ENCODE results near the gene CFAP97D1. TPM values are rescaled to one million over a fixed set of nuclear protein-coding genes. Genes with fewer than 3 reads are reported as not detected.

Gene CFAP97D1
- polyA plus RNA-seq, 1 donor (not counting 4 experiments of a cell fraction or from before 2014, with no cell fraction given) = not detected

DNA sequence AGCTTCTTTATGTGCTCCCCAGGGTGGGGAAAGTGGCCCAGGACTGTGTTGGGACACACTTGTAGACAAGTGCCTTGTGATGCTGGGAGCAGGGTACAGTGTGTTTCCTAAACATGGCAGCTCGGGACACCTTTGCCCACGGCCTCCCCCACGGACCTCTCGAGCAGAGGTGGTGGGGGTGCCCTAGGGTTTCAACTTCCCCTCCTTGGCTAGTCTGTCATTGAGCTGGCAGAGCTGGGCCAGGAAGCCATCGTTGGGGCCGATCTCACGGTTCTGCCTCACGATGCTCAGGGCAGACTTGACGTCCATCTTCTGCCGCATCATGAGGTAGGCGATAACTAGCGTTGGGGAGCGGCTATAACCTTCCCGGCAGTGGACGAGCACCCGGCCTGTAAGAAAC lies 10.8 kb upstream of the CFAP97D1 start:
- Histone ChIP-seq H3K9me1 (ENCODE audit: control insufficient read depth, extremely low read depth, insufficient read depth, low read length) (no peaks in the 10 kb centered on the region), H3K4me3 (ENCODE audit: control insufficient read depth in 2 of 3, extremely low read depth in 1 of 3, insufficient read depth in 2 of 3, low read depth in 1 of 3, low read length in 3 of 3) (no peak overlapping the region), H2AFZ (ENCODE audit: control insufficient read depth, low read length) (no peak overlapping the region), H3K4me1 (ENCODE audit: control insufficient read depth, extremely low read depth, insufficient read depth, low read length) (no peaks in the 10 kb centered on the region), H3K27me3 (ENCODE audit: control insufficient read depth, extremely low read depth, insufficient read depth, low read length) (no peaks in the 10 kb centered on the region), H4K20me1 (ENCODE audit: control insufficient read depth, extremely low read depth, insufficient read depth, low read length) (peaks cover 2% of the 10 kb centered on the region), H3K4me2 (ENCODE audit: control insufficient read depth, extremely low read depth, insufficient read depth, low read depth, low read length) (no peak overlapping the region), H3K9ac (ENCODE audit: control insufficient read depth, extremely low read depth, insufficient read depth, low read length) (no peak overlapping the region), H3K9me3 (ENCODE audit: control insufficient read depth, low read depth, low read length) (no peaks in the 10 kb centered on the region), H3K36me3 (ENCODE audit: control insufficient read depth in 2 of 2, extremely low read depth in 1 of 2, insufficient read depth in 2 of 2, low read length in 2 of 2) (peaks cover 25 to 32% of the 10 kb centered on the region in 2 experiments), H3K79me2 (ENCODE audit: control insufficient read depth, insufficient read depth, low read length) (no peaks in the 10 kb centered on the region), H3K27ac (ENCODE audit: control insufficient read depth, insufficient read depth, low read length) (no peak overlapping the region)
- DNase-seq (ENCODE audit: low read depth, low spot score) = no peak
- dilution Hi-C loops (cut with MboI; ENCODE audit: extremely low pct_ligation_motif_present, low sequenced_read_pairs) = loop anchor here (5.0 kb wide), 1 partner anchor 72 kb away; no protein-coding TSS in a partner anchor
- no peak for TF ChIP-seq EZH2 (IDR thresholded peaks at IDR 0.05; ENCODE audit: low read length)
- TF ChIP-seq, protein P1, sequence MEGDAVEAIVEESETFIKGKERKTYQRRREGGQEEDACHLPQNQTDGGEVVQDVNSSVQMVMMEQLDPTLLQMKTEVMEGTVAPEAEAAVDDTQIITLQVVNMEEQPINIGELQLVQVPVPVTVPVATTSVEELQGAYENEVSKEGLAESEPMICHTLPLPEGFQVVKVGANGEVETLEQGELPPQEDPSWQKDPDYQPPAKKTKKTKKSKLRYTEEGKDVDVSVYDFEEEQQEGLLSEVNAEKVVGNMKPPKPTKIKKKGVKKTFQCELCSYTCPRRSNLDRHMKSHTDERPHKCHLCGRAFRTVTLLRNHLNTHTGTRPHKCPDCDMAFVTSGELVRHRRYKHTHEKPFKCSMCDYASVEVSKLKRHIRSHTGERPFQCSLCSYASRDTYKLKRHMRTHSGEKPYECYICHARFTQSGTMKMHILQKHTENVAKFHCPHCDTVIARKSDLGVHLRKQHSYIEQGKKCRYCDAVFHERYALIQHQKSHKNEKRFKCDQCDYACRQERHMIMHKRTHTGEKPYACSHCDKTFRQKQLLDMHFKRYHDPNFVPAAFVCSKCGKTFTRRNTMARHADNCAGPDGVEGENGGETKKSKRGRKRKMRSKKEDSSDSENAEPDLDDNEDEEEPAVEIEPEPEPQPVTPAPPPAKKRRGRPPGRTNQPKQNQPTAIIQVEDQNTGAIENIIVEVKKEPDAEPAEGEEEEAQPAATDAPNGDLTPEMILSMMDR (optimal IDR thresholded peaks at IDR 0.05 in 1 of 3, IDR thresholded peaks at IDR 0.05 in 1 of 3, conservative IDR thresholded peaks at IDR 0.05 in 1 of 3; ENCODE audit: extremely low read depth in 1 of 3, insufficient read depth in 2 of 3, low read length in 3 of 3) = no peak
- no peak for FAIRE-seq

GRCh38 chr17:43769859-43770258 lies 10.4 kb upstream of the CFAP97D1 start:
- H3K36me3 ChIP-seq (ENCODE audit: control insufficient read depth in 2 of 2, extremely low read depth in 1 of 2, insufficient read depth in 2 of 2, low read length in 2 of 2) = peaks cover 30 to 36% of the 10 kb centered on the region in 2 experiments
- TF ChIP-seq EZH2 (IDR thresholded peaks at IDR 0.05; ENCODE audit: low read length) = no peak
- TF ChIP-seq, protein P1 (optimal IDR thresholded peaks at IDR 0.05 in 1 of 3, IDR thresholded peaks at IDR 0.05 in 1 of 3, conservative IDR thresholded peaks at IDR 0.05 in 1 of 3; ENCODE audit: extremely low read depth in 1 of 3, insufficient read depth in 2 of 3, low read length in 3 of 3) = no peak
- no peak overlapping the region for H3K4me2 ChIP-seq (ENCODE audit: control insufficient read depth, extremely low read depth, insufficient read depth, low read depth, low read length)
- no peak overlapping the region for H3K27ac ChIP-seq (ENCODE audit: control insufficient read depth, insufficient read depth, low read length)
- no peak for FAIRE-seq
- dilution Hi-C loops (cut with MboI; ENCODE audit: extremely low pct_ligation_motif_present, low sequenced_read_pairs) = loop anchor here (5.0 kb wide), 1 partner anchor 73 kb away; no protein-coding TSS in a partner anchor
- no peaks in the 10 kb centered on the region for H3K9me3 ChIP-seq (ENCODE audit: control insufficient read depth, low read depth, low read length)
- no peaks in the 10 kb centered on the region for H3K9me1 ChIP-seq (ENCODE audit: control insufficient read depth, extremely low read depth, insufficient read depth, low read length)
- peaks cover 2% of the 10 kb centered on the region for H4K20me1 ChIP-seq (ENCODE audit: control insufficient read depth, extremely low read depth, insufficient read depth, low read length)
- no peak overlapping the region for H3K4me3 ChIP-seq (ENCODE audit: control insufficient read depth in 2 of 3, extremely low read depth in 1 of 3, insufficient read depth in 2 of 3, low read depth in 1 of 3, low read length in 3 of 3)
- no peaks in the 10 kb centered on the region for H3K27me3 ChIP-seq (ENCODE audit: control insufficient read depth, extremely low read depth, insufficient read depth, low read length)
- H3K79me2 ChIP-seq (ENCODE audit: control insufficient read depth, insufficient read depth, low read length) = no peaks in the 10 kb centered on the region
- no peak overlapping the region for H3K9ac ChIP-seq (ENCODE audit: control insufficient read depth, extremely low read depth, insufficient read depth, low read length)
- H3K4me1 ChIP-seq (ENCODE audit: control insufficient read depth, extremely low read depth, insufficient read depth, low read length) = no peaks in the 10 kb centered on the region
- no peak for DNase-seq (ENCODE audit: low read depth, low spot score)
- H2AFZ ChIP-seq (ENCODE audit: control insufficient read depth, low read length) = no peak overlapping the region

Measured in keratinocyte (primary cell).